Thyroid gland (tissue), 4 donors: ENCODE data around the gene CSF1R. TPM values are rescaled to one million over a fixed set of nuclear protein-coding genes. Genes with fewer than 3 reads are reported as not detected.

Experiments
- DNase-seq, 2 donors: peaks; one replicate each; pipeline ENCODE4 v3.0.0-alpha.2; 2019
- H3K27ac ChIP-seq, 3 donors: fragments of 200-600 bp; sonication (generic); 1 replicate in 2 of 3; 2 replicates in 1 of 3; pipeline ENCODE4 v1.5.1; 2016 to 2019; ENCODE audit warnings: mild to moderate bottlenecking in 1 of 3, moderate library complexity in 1 of 3
- H3K27me3 ChIP-seq: fragments of 200-600 bp; sonication (generic); one replicate; pipeline ENCODE4 v1.5.1; 2019
- H3K36me3 ChIP-seq, 2 donors: fragments of 200-600 bp; sonication (generic); one replicate each; pipeline ENCODE4 v1.5.1; 2016 to 2019
- H3K4me1 ChIP-seq, 2 donors: fragments of 200-600 bp; sonication (generic); one replicate each; pipeline ENCODE4 v1.5.1; 2017 to 2019
- H3K4me3 ChIP-seq, 3 donors: fragments of 200-600 bp; sonication (generic); replicated peaks in 1 of 3; 1 replicate in 2 of 3; 2 replicates in 1 of 3; pipeline ENCODE4 v1.5.1; 2016; ENCODE audit warnings: mild to moderate bottlenecking in 1 of 3
- H3K9me3 ChIP-seq: fragments of 200-600 bp; sonication (generic); one replicate; pipeline ENCODE4 v1.5.1; 2017
- POLR2A ChIP-seq, 2 donors: fragments of 450-650 bp; IDR thresholded peaks; one replicate each; pipeline ENCODE4 v1.6.1; 2017; ENCODE audit warnings: antibody characterized with exemption in 2 of 2, mild to moderate bottlenecking in 2 of 2, moderate library complexity in 1 of 2
- WGBS, 2 donors: methylation state at CpG; one replicate each; pipeline ENCODE4 v1.1.5; 2017; 5-methylcytosine and 5-hydroxymethylcytosine counted together
- intact Hi-C: fragments of 100-400 bp; cut with DNase I; formaldehyde crosslinking; loops from one replicate; pipeline ENCODE4 v1.15.1; 2023
- total RNA-seq, 4 donors: library from RNA; depleted of rRNA; stranded (reverse); fragments of >200 nt; gene quantifications; one replicate each; pipeline ENCODE4 v1.2.3, GENCODE V29; 2016
- TF ChIP-seq, protein P1 (sequence below), 6 experiments: fragments of 200-600 bp in 3 of 6; fragments of 450-650 bp in 3 of 6; sonication (generic) in 3 of 6; IDR thresholded peaks; one replicate each; pipeline ENCODE4 v1.5.1; 2016 to 2019; ENCODE audit warnings: antibody characterized with exemption in 6 of 6, mild to moderate bottlenecking in 2 of 6, inconsistent platforms in 1 of 6, moderate library complexity in 1 of 6

The CSF1R gene
- total RNA-seq, 4 donors from 2014 or later: 9.1 to 14.1 (median 11.4) TPM

DNA sequence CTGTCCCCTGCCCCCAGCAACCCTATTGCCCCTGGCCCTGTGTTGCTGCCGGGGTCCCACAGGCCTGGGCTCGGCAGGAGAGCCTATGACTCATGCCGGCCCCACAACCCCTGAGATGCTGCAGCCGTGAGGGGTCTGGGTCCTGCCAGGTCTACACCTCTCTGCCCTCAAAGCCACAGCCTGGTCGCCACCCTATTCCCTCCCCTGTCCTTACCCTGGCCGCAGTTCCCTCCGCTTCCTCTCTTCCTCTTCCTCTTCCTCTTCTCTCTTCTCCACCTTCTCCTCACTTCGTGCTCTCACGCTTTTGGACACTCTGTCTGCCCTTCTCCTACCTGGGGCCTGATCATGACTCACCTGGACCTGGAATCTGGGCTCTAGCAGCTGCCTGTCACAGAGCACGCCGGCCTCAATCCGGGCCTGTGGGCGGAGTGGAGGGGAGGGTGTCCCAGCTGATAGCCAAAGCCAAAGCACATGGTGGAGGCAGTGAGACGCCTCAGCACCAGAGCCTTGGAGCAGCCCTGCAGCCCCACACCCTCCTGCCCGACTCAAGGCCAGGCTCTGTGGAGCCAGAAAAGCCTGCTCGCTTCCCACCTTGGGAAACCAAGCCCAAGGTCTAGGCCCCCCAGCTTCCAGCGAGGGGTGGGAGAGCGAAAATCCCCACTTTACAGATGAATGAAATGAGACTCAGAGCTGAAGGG is 26.8 kb upstream of the CSF1R start:
- Histone ChIP-seq H3K27me3 (no peaks in the 10 kb centered on the region), H3K36me3 (no peaks in the 10 kb centered on the region), H3K4me3 (no peak overlapping the region), H3K4me1 (peaks cover 0 to 8% of the 10 kb centered on the region in 2 donors), H3K9me3 (no peaks in the 10 kb centered on the region), H3K27ac (peak overlapping the region in 1 of 3 donors; percentile 17)
- no peak for DNase-seq
- intact Hi-C loops: no loop called here
- TF ChIP-seq, protein P1, sequence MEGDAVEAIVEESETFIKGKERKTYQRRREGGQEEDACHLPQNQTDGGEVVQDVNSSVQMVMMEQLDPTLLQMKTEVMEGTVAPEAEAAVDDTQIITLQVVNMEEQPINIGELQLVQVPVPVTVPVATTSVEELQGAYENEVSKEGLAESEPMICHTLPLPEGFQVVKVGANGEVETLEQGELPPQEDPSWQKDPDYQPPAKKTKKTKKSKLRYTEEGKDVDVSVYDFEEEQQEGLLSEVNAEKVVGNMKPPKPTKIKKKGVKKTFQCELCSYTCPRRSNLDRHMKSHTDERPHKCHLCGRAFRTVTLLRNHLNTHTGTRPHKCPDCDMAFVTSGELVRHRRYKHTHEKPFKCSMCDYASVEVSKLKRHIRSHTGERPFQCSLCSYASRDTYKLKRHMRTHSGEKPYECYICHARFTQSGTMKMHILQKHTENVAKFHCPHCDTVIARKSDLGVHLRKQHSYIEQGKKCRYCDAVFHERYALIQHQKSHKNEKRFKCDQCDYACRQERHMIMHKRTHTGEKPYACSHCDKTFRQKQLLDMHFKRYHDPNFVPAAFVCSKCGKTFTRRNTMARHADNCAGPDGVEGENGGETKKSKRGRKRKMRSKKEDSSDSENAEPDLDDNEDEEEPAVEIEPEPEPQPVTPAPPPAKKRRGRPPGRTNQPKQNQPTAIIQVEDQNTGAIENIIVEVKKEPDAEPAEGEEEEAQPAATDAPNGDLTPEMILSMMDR (IDR thresholded peaks at IDR 0.05): no peak
- no peak for TF ChIP-seq POLR2A (IDR thresholded peaks at IDR 0.05)
- 67 to 74% methylated on average over 16 to 18 of the region's 18 CpGs for WGBS, 2 donors

DNA sequence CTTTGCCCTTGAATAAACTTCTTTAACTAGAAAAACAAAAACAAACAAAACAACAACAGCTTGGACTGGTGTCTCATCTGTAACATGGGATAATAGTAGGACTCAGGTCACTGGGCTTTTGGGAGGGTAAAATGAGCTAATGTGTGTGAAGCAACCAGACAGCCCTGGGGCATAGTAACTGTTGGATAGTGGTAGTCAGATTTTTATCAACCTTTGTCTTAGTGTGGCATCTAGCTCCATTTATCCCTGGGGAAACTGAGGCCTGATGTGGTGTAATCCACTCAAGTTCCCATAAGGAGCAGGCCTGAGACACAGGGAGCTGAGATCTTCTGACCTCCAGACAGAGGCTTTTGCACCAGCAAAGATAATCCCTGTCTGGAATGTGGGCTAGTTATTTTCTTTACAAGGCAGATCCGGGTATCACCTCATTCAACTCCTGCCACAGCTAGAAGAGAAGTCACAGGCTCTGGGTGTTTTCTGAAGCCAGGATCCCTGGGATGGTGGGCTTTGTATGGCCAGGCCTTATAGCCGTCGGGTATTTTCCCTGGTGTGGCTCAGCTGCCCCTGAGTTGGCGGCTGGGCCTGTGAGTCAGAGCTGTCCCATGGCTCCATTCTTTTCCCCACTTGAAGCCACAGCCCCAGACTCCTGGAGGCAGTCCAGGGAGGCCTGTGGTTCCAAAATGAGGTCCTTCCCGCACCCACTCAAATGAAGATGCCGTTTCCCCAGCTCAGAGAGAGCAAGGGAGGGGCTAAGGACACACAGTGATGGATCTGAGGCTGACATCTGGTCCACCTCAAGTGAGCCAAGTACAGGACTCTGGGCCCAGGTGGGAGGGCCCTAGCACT is 26.1 kb upstream of the CSF1R start:
- Histone ChIP-seq H3K27ac (peak overlapping the region in 1 of 3 donors; percentile 17), H3K4me3 (no peak overlapping the region), H3K4me1 (peaks cover 0 to 8% of the 10 kb centered on the region in 2 donors), H3K9me3 (no peaks in the 10 kb centered on the region), H3K27me3 (no peaks in the 10 kb centered on the region), H3K36me3 (no peaks in the 10 kb centered on the region)
- intact Hi-C loops: no loop called here
- peak in 1 of 2 donors; percentile 22 for DNase-seq
- TF ChIP-seq, protein P1 (IDR thresholded peaks at IDR 0.05): no peak
- no peak for TF ChIP-seq POLR2A (IDR thresholded peaks at IDR 0.05)
- WGBS, 2 donors: 29 to 57% methylated on average over 3 to 6 of the region's 6 CpGs

DNA sequence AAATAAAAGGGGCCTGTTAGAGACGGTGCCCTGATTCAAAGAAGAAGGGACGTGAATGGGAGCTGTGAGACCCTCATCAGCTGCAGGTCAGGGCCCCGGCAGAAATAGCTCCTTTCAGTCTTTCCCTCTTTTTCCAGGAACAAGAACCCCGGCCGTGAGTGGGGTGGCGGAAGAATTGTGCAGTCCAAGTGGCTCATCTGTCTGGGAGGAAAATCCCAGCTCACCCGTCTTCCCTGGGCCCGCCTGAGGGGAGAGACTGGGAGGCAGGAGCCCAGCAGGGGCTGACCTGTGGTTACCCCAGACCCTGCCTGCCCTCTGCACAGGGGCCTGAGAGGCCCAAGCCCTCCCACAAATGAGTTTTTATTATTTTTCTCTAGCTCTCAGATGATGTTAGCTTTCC is 24.8 kb upstream of the CSF1R start:
- DNase-seq: no peak
- WGBS, 2 donors: 85 to 87% methylated on average over 8 of the region's 8 CpGs
- Histone ChIP-seq H3K36me3 (no peaks in the 10 kb centered on the region), H3K4me3 (no peak overlapping the region), H3K27ac (no peak overlapping the region), H3K9me3 (no peaks in the 10 kb centered on the region), H3K4me1 (peaks cover 0 to 8% of the 10 kb centered on the region in 2 donors), H3K27me3 (no peaks in the 10 kb centered on the region)
- intact Hi-C loops: no loop called here
- TF ChIP-seq POLR2A (IDR thresholded peaks at IDR 0.05): no peak
- TF ChIP-seq, protein P1 (IDR thresholded peaks at IDR 0.05): no peak

DNA sequence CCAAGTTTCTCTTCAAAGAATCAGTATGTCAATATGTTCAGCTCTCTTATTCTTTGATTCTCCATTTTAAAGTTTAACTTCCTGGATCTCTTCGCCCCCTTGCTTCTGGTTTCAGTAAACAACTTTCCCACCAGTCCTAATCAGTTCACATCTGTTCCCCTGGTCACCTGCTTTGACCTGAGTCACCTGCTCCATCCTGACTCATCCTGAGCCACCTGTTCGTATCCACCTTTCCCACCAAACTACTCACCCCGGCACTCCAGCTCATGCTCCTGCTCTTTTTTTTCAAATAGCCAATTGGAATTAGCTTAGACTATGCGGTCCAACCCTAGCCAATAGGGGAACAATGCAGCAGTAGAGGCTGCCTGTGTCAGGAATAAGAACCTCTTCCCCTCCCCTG is 23.6 kb upstream of the CSF1R start:
- Histone ChIP-seq H3K36me3 (no peaks in the 10 kb centered on the region), H3K27ac (no peak overlapping the region), H3K27me3 (no peaks in the 10 kb centered on the region), H3K4me3 (no peak overlapping the region), H3K4me1 (peaks cover 0 to 8% of the 10 kb centered on the region in 2 donors), H3K9me3 (no peaks in the 10 kb centered on the region)
- DNase-seq: no peak
- intact Hi-C loops: no loop called here
- WGBS, 2 donors: 64 to 71% methylated on average over 4 of the region's 4 CpGs
- no peak for TF ChIP-seq POLR2A (IDR thresholded peaks at IDR 0.05)
- TF ChIP-seq, protein P1 (IDR thresholded peaks at IDR 0.05): no peak
